ENCODE measurements around the gene NECAB3. TPM values are rescaled to one million over a fixed set of nuclear protein-coding genes. Genes with fewer than 3 reads are reported as not detected.

NECAB3 gene
- total RNA-seq, 1 donor from 2014 or later, result 19.5 TPM

- TF ChIP-seq CTCF (IDR thresholded peaks at IDR 0.05; ENCODE audit: insufficient read depth, low read depth, low read length) (no peak), EZH2 (IDR thresholded peaks at IDR 0.05; ENCODE audit: insufficient read depth, low read length) (no peak)
- Histone ChIP-seq H3K4me1 (ENCODE audit: insufficient read depth, low read length) (peaks cover 9% of the 10 kb centered on the region), H4K20me1 (ENCODE audit: insufficient read depth, low read length) (no peaks in the 10 kb centered on the region), H3K79me2 (ENCODE audit: insufficient read depth, low read length) (no peaks in the 10 kb centered on the region), H3K27ac (ENCODE audit: low read depth, low read length) (no peak overlapping the region), H3K9ac (ENCODE audit: low read length) (no peak overlapping the region), H3K4me2 (ENCODE audit: low read length) (no peak overlapping the region), H3K27me3 (ENCODE audit: insufficient read depth, low read length) (no peaks in the 10 kb centered on the region), H3K4me3 (ENCODE audit: insufficient read depth, low read depth, low read length) (no peak overlapping the region), H3K36me3 (ENCODE audit: insufficient read depth, low read length) (no peaks in the 10 kb centered on the region), H3K9me3 (ENCODE audit: insufficient read depth, low read depth, low read length) (no peaks in the 10 kb centered on the region), H2AFZ (ENCODE audit: low read depth, low read length) (no peak overlapping the region)
- Mint-ChIP-seq H3K27me3 (ENCODE audit: low read depth, unreplicated experiment) (peaks cover 5% of the 10 kb centered on the region), H3K4me1 (ENCODE audit: low read depth, unreplicated experiment) (peaks cover 10% of the 10 kb centered on the region), H3K27ac (ENCODE audit: unreplicated experiment) (no peak overlapping the region), H3K9me3 (ENCODE audit: unreplicated experiment) (peaks cover 2% of the 10 kb centered on the region), H3K36me3 (ENCODE audit: low read depth, unreplicated experiment) (peaks cover 2% of the 10 kb centered on the region), H3K4me3 (ENCODE audit: unreplicated experiment) (no peak overlapping the region)
- no peak for DNase-seq (ENCODE audit: low read depth)
- no peak for FAIRE-seq
Observed at GRCh38 chr20:33693289-33693688, 19.1 kb upstream of the NECAB3 start.

GRCh38 chr20:33689973-33690372 lies 15.7 kb upstream of the NECAB3 start:
- no peaks in the 10 kb centered on the region for H3K27me3 ChIP-seq (ENCODE audit: insufficient read depth, low read length)
- no peaks in the 10 kb centered on the region for H3K9me3 ChIP-seq (ENCODE audit: insufficient read depth, low read depth, low read length)
- no peak overlapping the region for H3K4me3 ChIP-seq (ENCODE audit: insufficient read depth, low read depth, low read length)
- no peak overlapping the region for H3K4me3 Mint-ChIP-seq (ENCODE audit: unreplicated experiment)
- H2AFZ ChIP-seq (ENCODE audit: low read depth, low read length), result no peak overlapping the region
- peaks cover 7% of the 10 kb centered on the region for H3K79me2 ChIP-seq (ENCODE audit: insufficient read depth, low read length)
- peak; percentile 47 for DNase-seq (ENCODE audit: low read depth)
- H3K9me3 Mint-ChIP-seq (ENCODE audit: unreplicated experiment), result no peaks in the 10 kb centered on the region
- peak overlapping the region; percentile 28 for H3K4me2 ChIP-seq (ENCODE audit: low read length)
- FAIRE-seq, result no peak
- H4K20me1 ChIP-seq (ENCODE audit: insufficient read depth, low read length), result no peaks in the 10 kb centered on the region
- peaks cover 10% of the 10 kb centered on the region for H3K4me1 Mint-ChIP-seq (ENCODE audit: low read depth, unreplicated experiment)
- H3K36me3 Mint-ChIP-seq (ENCODE audit: low read depth, unreplicated experiment), result peaks cover 2% of the 10 kb centered on the region
- no peaks in the 10 kb centered on the region for H3K36me3 ChIP-seq (ENCODE audit: insufficient read depth, low read length)
- peak overlapping the region; percentile 26 for H3K27ac Mint-ChIP-seq (ENCODE audit: unreplicated experiment)
- H3K27ac ChIP-seq (ENCODE audit: low read depth, low read length), result no peak overlapping the region
- H3K9ac ChIP-seq (ENCODE audit: low read length), result no peak overlapping the region
- TF ChIP-seq EZH2 (IDR thresholded peaks at IDR 0.05; ENCODE audit: insufficient read depth, low read length), result no peak
- TF ChIP-seq CTCF (IDR thresholded peaks at IDR 0.05; ENCODE audit: insufficient read depth, low read depth, low read length), result no peak
- peaks cover 17% of the 10 kb centered on the region for H3K4me1 ChIP-seq (ENCODE audit: insufficient read depth, low read length)
- peaks cover 6% of the 10 kb centered on the region for H3K27me3 Mint-ChIP-seq (ENCODE audit: low read depth, unreplicated experiment)

GRCh38 chr20:33689493-33689892 lies 15.3 kb upstream of the NECAB3 start:
- Histone ChIP-seq H3K4me2 (ENCODE audit: low read length) (no peak overlapping the region), H3K27ac (ENCODE audit: low read depth, low read length) (no peak overlapping the region), H3K4me1 (ENCODE audit: insufficient read depth, low read length) (peaks cover 22% of the 10 kb centered on the region), H3K36me3 (ENCODE audit: insufficient read depth, low read length) (no peaks in the 10 kb centered on the region), H3K9ac (ENCODE audit: low read length) (no peak overlapping the region), H2AFZ (ENCODE audit: low read depth, low read length) (no peak overlapping the region), H3K79me2 (ENCODE audit: insufficient read depth, low read length) (peaks cover 10% of the 10 kb centered on the region), H3K9me3 (ENCODE audit: insufficient read depth, low read depth, low read length) (no peaks in the 10 kb centered on the region), H3K27me3 (ENCODE audit: insufficient read depth, low read length) (no peaks in the 10 kb centered on the region), H3K4me3 (ENCODE audit: insufficient read depth, low read depth, low read length) (no peak overlapping the region), H4K20me1 (ENCODE audit: insufficient read depth, low read length) (no peaks in the 10 kb centered on the region)
- no peak overlapping the region for H3K27ac Mint-ChIP-seq (ENCODE audit: unreplicated experiment)
- peaks cover 8% of the 10 kb centered on the region for H3K4me1 Mint-ChIP-seq (ENCODE audit: low read depth, unreplicated experiment)
- H3K4me3 Mint-ChIP-seq (ENCODE audit: unreplicated experiment), result no peak overlapping the region
- TF ChIP-seq CTCF (IDR thresholded peaks at IDR 0.05; ENCODE audit: insufficient read depth, low read depth, low read length) (no peak), EZH2 (IDR thresholded peaks at IDR 0.05; ENCODE audit: insufficient read depth, low read length) (no peak)
- H3K9me3 Mint-ChIP-seq (ENCODE audit: unreplicated experiment), result no peaks in the 10 kb centered on the region
- peaks cover 4% of the 10 kb centered on the region for H3K27me3 Mint-ChIP-seq (ENCODE audit: low read depth, unreplicated experiment)
- H3K36me3 Mint-ChIP-seq (ENCODE audit: low read depth, unreplicated experiment), result peaks cover 2% of the 10 kb centered on the region
- no peak for FAIRE-seq
- DNase-seq (ENCODE audit: low read depth), result no peak
